Activated CD4-positive, alpha-beta T cell treated with anti-CD3 and anti-CD28 coated beads for 1 hour (primary cell): ENCODE data around the gene TPI1.
A peak's percentile ranks its signal among the peaks of the same experiment; 100 is the strongest.

Experiments used
- DNase-seq: peaks from one replicate; pipeline ENCODE4 v3.0.0-alpha.2; 2020

TPI1 gene

DNA sequence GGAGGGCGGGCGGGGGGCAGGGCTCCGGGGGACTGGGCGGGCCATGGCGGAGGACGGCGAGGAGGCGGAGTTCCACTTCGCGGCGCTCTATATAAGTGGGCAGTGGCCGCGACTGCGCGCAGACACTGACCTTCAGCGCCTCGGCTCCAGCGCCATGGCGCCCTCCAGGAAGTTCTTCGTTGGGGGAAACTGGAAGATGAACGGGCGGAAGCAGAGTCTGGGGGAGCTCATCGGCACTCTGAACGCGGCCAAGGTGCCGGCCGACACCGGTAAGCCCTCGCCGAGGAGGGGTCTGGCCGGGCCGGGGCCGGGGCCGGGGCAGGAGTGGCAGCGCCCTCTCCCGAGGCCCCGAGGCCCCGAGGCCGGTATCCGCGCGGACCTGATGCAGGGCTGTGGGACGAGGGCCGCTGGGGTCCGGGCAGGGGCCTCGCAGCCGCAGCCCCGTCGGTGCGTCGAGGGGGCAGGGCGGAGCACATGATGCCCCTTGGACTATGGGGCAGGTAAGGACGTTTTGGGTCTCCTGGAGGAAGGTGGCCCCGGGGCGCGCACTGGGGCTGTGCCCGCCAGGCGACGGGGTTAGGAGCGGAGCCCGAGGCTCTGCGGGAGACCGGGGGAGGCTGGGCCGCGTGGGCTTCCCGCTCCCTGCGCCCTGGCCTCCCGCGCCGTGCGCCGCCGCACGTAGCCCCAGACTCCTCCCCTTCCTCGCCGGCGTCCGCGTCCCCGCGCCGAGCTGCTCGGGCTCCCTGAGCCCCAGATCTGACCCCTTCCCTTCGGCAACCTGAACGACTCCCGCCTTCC is at the start of gene TPI1:
TPI1 (plus strand) TSS at position 119 of the 798 bp plus-strand sequence; CDS start at position 155, 36 bp downstream.
- peak; percentile 72 for DNase-seq

DNA sequence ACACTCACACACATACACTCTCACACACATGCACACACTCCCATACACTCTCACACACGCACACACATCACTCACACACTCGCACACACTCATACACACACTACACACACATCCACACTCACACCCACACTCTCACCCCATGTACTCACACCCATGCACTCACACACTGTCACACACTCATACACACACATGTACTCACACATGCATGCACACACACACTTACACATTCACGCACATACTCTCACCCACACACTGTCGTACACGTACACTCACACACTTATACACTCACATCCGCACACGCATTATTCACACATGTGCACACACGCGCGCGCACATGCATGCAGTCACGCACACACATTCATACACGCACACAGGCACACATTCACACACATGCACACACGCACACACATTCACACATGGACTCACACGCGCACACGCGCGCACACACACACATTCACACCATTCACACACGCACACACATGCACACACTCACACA is 49.6 kb upstream of the TPI1 start:
- no peak for DNase-seq

DNA sequence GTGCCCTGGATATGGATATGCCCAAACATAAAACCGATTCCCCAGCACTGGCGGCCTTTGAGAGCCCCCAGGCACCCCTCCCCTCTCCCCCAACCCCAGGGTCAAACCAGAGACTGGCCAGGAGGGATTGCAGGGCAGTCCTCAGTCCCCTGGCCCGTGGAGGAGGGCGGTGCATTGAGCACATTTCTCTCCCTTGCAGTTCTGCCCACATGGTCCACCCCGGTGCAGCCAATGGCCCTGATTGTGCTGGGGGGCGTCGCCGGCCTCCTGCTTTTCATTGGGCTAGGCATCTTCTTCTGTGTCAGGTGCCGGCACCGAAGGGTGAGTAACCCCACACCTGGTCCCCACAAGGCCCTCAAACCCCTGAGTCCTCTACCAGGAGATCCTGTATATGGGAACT is 49.1 kb upstream of the TPI1 start:
- DNase-seq, result no peak

GRCh38 chr12:6818645-6819044 is 48.7 kb upstream of the TPI1 start:
- no peak for DNase-seq

GRCh38 chr12:6819106-6820030 is 48.0 kb upstream of the TPI1 start:
- DNase-seq, result no peak

GRCh38 chr12:6820166-6820565 is 47.2 kb upstream of the TPI1 start:
- no peak for DNase-seq

DNA sequence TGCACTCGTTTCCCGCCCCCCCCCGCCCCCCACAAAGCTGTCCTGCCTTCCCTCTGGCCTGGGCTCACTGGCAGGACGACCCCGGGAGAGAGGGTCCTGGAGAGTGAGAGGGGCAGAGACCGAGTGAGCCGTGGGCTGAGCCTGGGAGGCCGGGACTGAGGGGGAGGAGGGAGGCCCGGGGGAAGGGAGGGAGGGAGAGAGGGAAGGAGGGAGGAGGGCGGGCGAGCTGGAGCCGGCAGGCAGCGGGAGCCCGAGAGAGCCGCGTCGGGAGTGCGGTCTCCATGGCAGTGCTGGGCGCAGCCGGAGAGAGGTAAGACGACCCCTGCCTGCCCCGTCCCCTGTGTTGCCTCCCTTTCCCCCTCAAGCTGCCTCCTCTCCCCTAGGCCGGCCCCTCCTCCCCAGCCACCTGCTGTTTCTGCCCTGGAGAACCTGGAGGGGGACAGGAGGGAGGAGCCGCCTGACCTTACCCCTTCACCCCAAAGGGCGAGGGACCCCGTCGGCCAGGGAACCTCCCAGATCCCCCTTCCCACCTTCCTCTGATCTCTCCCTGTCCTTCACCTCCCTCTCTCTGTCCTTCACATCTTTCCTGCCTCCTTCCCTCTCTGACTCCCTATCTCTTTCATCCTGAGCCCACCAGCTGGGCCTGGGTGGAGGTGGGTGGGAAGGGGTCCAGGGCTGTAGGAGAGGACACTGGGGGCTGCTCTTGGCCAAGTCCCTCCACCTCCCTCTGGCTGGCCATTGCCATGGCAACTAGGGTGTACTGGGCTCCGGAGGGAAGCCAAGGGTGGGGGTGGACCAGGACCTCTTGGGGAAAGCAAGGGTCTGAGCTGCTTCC is 45.5 kb upstream of the TPI1 start, which contains the start of gene GPR162:
GPR162 (plus strand) TSS at position 231 of the 835 bp plus-strand sequence. CDS start 2,078 bp downstream, outside the sequence.
- no peak for DNase-seq

GRCh38 chr12:6822426-6823135 is 44.8 kb upstream of the TPI1 start:
- no peak for DNase-seq

GRCh38 chr12:6823182-6824084 is 43.9 kb upstream of the TPI1 start:
- DNase-seq, result no peak

GRCh38 chr12:6824085-6824775 is 43.1 kb upstream of the TPI1 start:
- DNase-seq, result no peak

- no peak for DNase-seq
These were observed 42.4 kb upstream of the TPI1 start for GRCh38 chr12:6824901-6825381.

- DNase-seq, result peak; percentile 71
These were observed 41.8 kb upstream of the TPI1 start for GRCh38 chr12:6825398-6826124.

- no peak for DNase-seq
These were observed 41.1 kb upstream of the TPI1 start for GRCh38 chr12:6826125-6826733.

GRCh38 chr12:6826734-6827436 is 40.4 kb upstream of the TPI1 start:
- DNase-seq, result no peak

DNA sequence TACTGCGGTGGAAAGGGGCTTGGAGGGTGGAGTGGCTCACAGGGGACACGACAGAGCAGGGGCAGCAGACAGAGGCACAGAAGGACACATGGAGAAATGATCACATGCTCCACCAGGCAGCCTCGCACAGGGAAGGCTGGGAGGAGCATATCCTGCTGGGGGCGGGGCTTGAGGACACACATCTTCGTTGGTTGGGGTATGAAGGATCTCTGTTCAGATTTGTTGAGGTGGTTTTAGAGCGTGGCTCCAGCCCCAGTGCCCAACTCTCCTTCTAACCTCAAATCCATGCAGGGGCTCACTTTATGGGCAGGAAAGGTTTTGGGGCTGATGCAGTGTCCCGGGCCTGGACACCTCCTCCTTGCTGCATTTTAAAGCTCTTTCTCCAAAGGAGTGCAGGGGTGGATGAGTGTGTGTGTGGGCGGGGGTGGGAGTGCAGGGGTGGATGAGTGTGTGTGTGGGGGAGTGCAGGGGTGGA is 39.9 kb upstream of the TPI1 start:
- no peak for DNase-seq

DNA sequence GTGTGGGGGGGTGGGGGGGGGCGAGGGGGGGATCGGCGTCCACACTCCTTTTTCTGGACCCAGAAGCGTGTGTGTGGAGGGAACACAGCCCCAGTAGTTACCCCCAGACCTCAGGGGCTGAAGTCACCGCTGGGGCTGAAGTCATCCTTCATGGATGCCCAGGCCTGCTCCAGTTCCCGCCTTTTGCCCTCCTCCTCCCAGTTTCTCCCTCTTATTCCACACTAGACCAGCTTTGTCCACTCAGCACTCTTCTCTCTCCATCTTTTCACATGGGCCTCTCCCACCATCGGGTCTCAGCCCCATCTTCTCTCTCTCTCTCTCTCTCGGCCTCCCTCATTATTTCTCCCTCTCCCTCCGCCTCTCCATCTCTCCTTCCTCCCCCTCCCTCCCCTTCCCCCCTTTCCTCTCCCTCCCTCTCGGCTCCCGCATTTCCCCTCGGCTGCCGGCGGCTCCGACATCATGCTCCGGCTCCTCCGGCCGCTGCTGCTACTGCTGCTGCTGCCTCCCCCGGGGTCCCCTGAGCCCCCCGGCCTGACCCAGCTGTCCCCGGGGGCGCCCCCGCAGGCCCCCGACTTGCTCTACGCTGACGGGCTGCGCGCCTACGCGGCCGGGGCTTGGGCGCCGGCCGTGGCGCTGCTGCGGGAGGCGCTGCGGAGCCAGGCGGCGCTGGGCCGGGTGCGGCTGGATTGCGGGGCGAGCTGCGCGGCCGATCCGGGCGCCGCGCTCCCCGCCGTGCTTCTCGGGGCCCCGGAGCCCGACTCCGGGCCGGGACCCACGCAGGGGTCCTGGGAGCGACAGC is 39.1 kb upstream of the TPI1 start, which contains the start of gene P3H3:
P3H3 (plus strand) TSS at position 426 of the 799 bp plus-strand sequence; CDS start at position 460, 34 bp downstream.
- DNase-seq, result no peak
